PC-9 (cell line): Measurements from ENCODE around the gene SARNP. TPM values are rescaled to one million over a fixed set of nuclear protein-coding genes. Genes with fewer than 3 reads are reported as not detected.

Experiments used
- BruUV-seq: library from RNA; stranded (reverse); fragments of 400-500 nt; replicated peaks from 2 replicates; lab custom pipeline; 2021; lab: Mats Ljungman, UMichigan
- CTCF ChIA-PET: fragments of 300-600 bp; sonication (Branson Sonifier 250); formaldehyde crosslinking; loops from one replicate; lab custom pipeline; 2022; ENCODE audit warnings: antibody characterized with exemption; lab: Charles Lee
- POLR2A ChIA-PET: fragments of 300-600 bp; sonication (Branson Sonifier 250); formaldehyde crosslinking; loops from one replicate; lab custom pipeline; 2022; ENCODE audit warnings: antibody characterized with exemption; ENCODE audit not compliant: unreplicated experiment; lab: Charles Lee
- DNase-seq, 2 experiments: peaks; one replicate each; pipeline versions ENCODE4 v3.0.0 to v3.0.0-alpha.2; 2015 to 2022; ENCODE audit warnings: mixed read lengths in 1 of 2
- H2AFZ ChIP-seq: fragments of 200-600 bp; sonication (generic); 2 replicates; pipeline ENCODE4 v1.8.1; 2017; ENCODE audit warnings: antibody characterized with exemption
- H3F3A ChIP-seq: fragments of 200-600 bp; sonication (generic); 2 replicates; pipeline ENCODE4 v1.8.1; 2017; ENCODE audit warnings: antibody characterized with exemption, mild to moderate bottlenecking, low read depth; ENCODE audit not compliant: insufficient read depth
- H3K27ac ChIP-seq: fragments of 200-600 bp; sonication (generic); 2 replicates; pipeline ENCODE4 v1.6.1; 2016; ENCODE audit warnings: mixed run types
- H3K27me3 ChIP-seq: fragments of 200-600 bp; sonication (generic); 2 replicates; pipeline ENCODE4 v1.6.1; 2016; ENCODE audit warnings: low read depth, mixed run types; ENCODE audit not compliant: insufficient read depth
- H3K36me3 ChIP-seq: fragments of 200-600 bp; sonication (generic); 2 replicates; pipeline ENCODE4 v1.6.1; 2016; ENCODE audit warnings: low read depth, mixed run types
- H3K4me1 ChIP-seq: fragments of 200-600 bp; sonication (generic); replicated peaks from 2 replicates; pipeline ENCODE4 v1.6.1; 2016; ENCODE audit warnings: mixed run types; ENCODE audit not compliant: insufficient read depth
- H3K4me2 ChIP-seq: fragments of 200-600 bp; sonication (generic); 2 replicates; pipeline ENCODE4 v1.6.1; 2017; ENCODE audit warnings: mixed run types
- H3K4me3 ChIP-seq: fragments of 200-600 bp; sonication (generic); 2 replicates; pipeline ENCODE4 v1.6.1; 2016; ENCODE audit warnings: mixed run types
- H3K79me2 ChIP-seq: fragments of 200-600 bp; sonication (generic); 2 replicates; pipeline ENCODE4 v1.6.1; 2017; ENCODE audit warnings: low read depth, mixed run types
- H3K9me2 ChIP-seq: fragments of 200-600 bp; sonication (generic); 2 replicates; pipeline ENCODE4 v1.8.1; 2017; ENCODE audit warnings: mild to moderate bottlenecking; ENCODE audit not compliant: insufficient read depth
- H3K9me3 ChIP-seq: fragments of 200-600 bp; sonication (generic); 2 replicates; pipeline ENCODE4 v1.8.1; 2016; ENCODE audit warnings: low read depth; ENCODE audit not compliant: insufficient read depth
- H4K20me1 ChIP-seq: fragments of 200-600 bp; sonication (generic); 2 replicates; pipeline ENCODE4 v1.8.1; 2017; ENCODE audit not compliant: insufficient read depth
- EZH2 ChIP-seq: fragments of 200-600 bp; sonication (generic); IDR thresholded peaks from 2 replicates; pipeline ENCODE4 v1.8.0; 2017; ENCODE audit warnings: antibody characterized with exemption, low read depth
- intact Hi-C: fragments of 100-400 bp; cut with micrococcal nuclease; formaldehyde crosslinking; loops from one replicate; pipeline ENCODE4 v1.10.0; 2022; ENCODE audit not compliant: unreplicated experiment
- total RNA-seq: library from RNA; stranded (reverse); gene quantifications from 2 replicates; pipeline ENCODE4 v1.2.3, GENCODE V29; 2021
- TF ChIP-seq, protein P1 (sequence below): fragments of 200-600 bp; sonication (generic); conservative IDR thresholded peaks from 2 replicates; pipeline ENCODE4 v1.6.1; 2017; ENCODE audit warnings: mixed run types, antibody characterized with exemption, mild to moderate bottlenecking, moderate library complexity

The SARNP gene
- total RNA-seq, 1 experiment from 2014 or later, result 74.8 TPM

DNA sequence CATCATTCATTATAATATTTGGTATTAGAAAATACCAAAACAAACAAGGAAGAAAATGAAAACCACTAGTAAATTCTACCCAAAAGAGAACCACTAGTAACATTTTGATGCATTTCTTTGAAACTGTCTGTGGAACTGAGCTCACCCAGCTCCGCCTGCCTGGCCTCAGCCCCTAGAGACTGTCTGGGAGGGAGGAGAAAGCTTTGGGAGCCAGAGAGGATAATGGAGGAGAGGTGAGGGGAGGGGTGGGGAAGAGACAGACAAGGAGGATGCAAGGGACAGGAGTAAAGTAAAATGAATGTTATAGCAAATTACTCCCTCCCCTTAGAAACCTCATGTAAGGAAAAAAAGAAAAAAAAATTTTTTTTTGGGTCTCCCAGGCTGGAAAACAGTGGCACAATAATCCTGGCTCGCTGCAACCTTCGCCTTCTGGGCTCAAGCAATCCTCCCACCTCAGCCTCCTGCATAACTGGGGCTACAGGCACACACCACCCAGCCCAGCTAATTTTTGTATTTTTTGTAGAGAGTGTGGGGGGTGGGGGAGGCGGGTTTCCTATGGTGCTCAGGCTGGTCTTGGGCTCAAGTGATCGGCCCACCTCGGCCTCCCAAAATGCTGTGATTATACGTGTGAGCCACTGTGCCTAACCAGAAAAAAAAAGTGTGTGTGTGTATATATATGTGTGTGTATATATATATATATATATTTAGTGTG lies 28.4 kb upstream of the SARNP start:
- Histone ChIP-seq H3K79me2 (no peaks in the 10 kb centered on the region), H4K20me1 (no peaks in the 10 kb centered on the region), H3K27me3 (no peaks in the 10 kb centered on the region), H3K36me3 (no peaks in the 10 kb centered on the region), H3K27ac (no peak overlapping the region), H3K9me3 (no peaks in the 10 kb centered on the region), H3K4me3 (no peak overlapping the region), H3K9me2 (no peaks in the 10 kb centered on the region), H2AFZ (no peak overlapping the region), H3K4me1 (peaks cover 23% of the 10 kb centered on the region), H3F3A (no peaks in the 10 kb centered on the region), H3K4me2 (no peak overlapping the region)
- BruUV-seq, result no TSS peak
- intact Hi-C loops, result no loop called here
- POLR2A ChIA-PET, result no interaction called here
- no peak for DNase-seq
- CTCF ChIA-PET, result no interaction called here
- TF ChIP-seq EZH2, result no peak
- TF ChIP-seq, protein P1, sequence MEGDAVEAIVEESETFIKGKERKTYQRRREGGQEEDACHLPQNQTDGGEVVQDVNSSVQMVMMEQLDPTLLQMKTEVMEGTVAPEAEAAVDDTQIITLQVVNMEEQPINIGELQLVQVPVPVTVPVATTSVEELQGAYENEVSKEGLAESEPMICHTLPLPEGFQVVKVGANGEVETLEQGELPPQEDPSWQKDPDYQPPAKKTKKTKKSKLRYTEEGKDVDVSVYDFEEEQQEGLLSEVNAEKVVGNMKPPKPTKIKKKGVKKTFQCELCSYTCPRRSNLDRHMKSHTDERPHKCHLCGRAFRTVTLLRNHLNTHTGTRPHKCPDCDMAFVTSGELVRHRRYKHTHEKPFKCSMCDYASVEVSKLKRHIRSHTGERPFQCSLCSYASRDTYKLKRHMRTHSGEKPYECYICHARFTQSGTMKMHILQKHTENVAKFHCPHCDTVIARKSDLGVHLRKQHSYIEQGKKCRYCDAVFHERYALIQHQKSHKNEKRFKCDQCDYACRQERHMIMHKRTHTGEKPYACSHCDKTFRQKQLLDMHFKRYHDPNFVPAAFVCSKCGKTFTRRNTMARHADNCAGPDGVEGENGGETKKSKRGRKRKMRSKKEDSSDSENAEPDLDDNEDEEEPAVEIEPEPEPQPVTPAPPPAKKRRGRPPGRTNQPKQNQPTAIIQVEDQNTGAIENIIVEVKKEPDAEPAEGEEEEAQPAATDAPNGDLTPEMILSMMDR, result no peak

DNA sequence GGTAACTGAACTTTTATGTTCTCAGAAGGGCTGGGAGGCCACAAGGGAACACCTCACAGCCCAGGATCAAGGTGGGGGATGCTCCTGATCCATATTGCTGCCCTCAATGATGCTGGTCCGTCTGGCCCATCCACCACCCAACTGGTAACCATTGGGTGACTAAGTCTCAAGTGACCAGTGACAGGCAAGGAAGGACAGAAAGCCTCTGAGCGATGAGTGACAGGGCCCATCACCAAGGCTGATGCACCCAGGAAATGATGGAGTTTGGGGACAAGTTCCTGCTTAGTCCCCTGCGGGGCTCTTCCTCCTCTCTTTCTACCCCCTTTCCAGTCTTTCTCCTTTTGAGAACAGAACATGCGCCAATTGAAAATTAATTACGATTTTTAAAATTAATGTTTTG lies 27.8 kb upstream of the SARNP start:
- DNase-seq, result no peak
- no peaks in the 10 kb centered on the region for H3F3A ChIP-seq
- H4K20me1 ChIP-seq, result no peaks in the 10 kb centered on the region
- H3K9me2 ChIP-seq, result no peaks in the 10 kb centered on the region
- ChIA-PET CTCF (interaction anchor here (0.6 kb wide), 1 partner anchor 36 kb away, joined by 4 read pairs; no protein-coding TSS in a partner anchor), POLR2A (no interaction called here)
- H3K4me2 ChIP-seq, result no peak overlapping the region
- no peak for TF ChIP-seq EZH2
- TF ChIP-seq, protein P1, result no peak
- H3K27me3 ChIP-seq, result no peaks in the 10 kb centered on the region
- H3K4me3 ChIP-seq, result no peak overlapping the region
- no peaks in the 10 kb centered on the region for H3K9me3 ChIP-seq
- BruUV-seq, result no TSS peak
- no peak overlapping the region for H2AFZ ChIP-seq
- H3K4me1 ChIP-seq, result peaks cover 24% of the 10 kb centered on the region
- no peaks in the 10 kb centered on the region for H3K36me3 ChIP-seq
- intact Hi-C loops, result no loop called here
- H3K27ac ChIP-seq, result no peak overlapping the region
- H3K79me2 ChIP-seq, result no peaks in the 10 kb centered on the region

DNA sequence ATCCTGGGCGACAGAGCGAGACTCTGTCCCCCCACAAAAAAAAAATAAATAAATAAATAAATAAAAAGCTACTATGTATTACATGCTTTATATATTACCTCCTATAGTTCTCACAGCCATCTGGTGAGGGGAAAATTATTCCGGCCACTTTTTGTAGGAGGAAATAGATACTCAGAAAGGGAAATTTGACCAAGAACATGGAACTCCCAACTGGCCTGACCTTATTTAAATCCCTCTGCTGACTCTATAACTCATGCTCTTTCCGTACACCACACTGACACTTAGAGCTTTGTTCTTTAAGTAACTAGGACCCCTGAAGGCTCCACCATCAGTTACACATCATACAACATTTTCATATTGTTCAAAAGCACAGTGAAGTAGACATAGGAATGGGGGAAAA lies 27.4 kb upstream of the SARNP start:
- BruUV-seq, result no TSS peak
- H3K9me2 ChIP-seq, result no peaks in the 10 kb centered on the region
- H3K4me2 ChIP-seq, result no peak overlapping the region
- H3F3A ChIP-seq, result no peaks in the 10 kb centered on the region
- ChIA-PET CTCF (interaction anchor here (0.6 kb wide), 1 partner anchor 36 kb away, joined by 4 read pairs; no protein-coding TSS in a partner anchor), POLR2A (no interaction called here)
- H3K9me3 ChIP-seq, result no peaks in the 10 kb centered on the region
- no peak overlapping the region for H3K27ac ChIP-seq
- H3K27me3 ChIP-seq, result no peaks in the 10 kb centered on the region
- no peaks in the 10 kb centered on the region for H4K20me1 ChIP-seq
- no peak overlapping the region for H2AFZ ChIP-seq
- intact Hi-C loops, result no loop called here
- peaks cover 28% of the 10 kb centered on the region for H3K4me1 ChIP-seq
- H3K79me2 ChIP-seq, result no peaks in the 10 kb centered on the region
- no peak overlapping the region for H3K4me3 ChIP-seq
- no peak for DNase-seq
- no peak for TF ChIP-seq EZH2
- TF ChIP-seq, protein P1, result no peak
- H3K36me3 ChIP-seq, result no peaks in the 10 kb centered on the region
